Neural progenitor cell (in vitro differentiated cells): ENCODE data around the gene PLA2G6. TPM values are rescaled to one million over a fixed set of nuclear protein-coding genes. Genes with fewer than 3 reads are reported as not detected.
A peak's percentile ranks its signal among the peaks of the same experiment; 100 is the strongest.
"Not testable (repeated sequence)": the region's sequence is repeated elsewhere in the genome, so short reads cannot be mapped to it uniquely, and the experiment has no call there.

Experiments used
- DNase-seq: peaks from one replicate; pipeline ENCODE4 v3.0.0-alpha.2; 2016; ENCODE audit warnings: low spot score
- H2AFZ ChIP-seq: fragments of 200-600 bp; sonication (generic); replicated peaks from 2 replicates; pipeline ENCODE4 v1.6.1; 2016; ENCODE audit warnings: antibody characterized with exemption
- H3F3A ChIP-seq: fragments of 200-600 bp; sonication (generic); 2 replicates; pipeline ENCODE4 v1.6.1; 2016; ENCODE audit warnings: antibody characterized with exemption, low read depth
- H3K27ac ChIP-seq: fragments of 200-600 bp; sonication (generic); 2 replicates; pipeline ENCODE4 v1.5.1; 2016; ENCODE audit warnings: mild to moderate bottlenecking
- H3K27me3 ChIP-seq: fragments of 200-600 bp; sonication (generic); 2 replicates; pipeline ENCODE4 v1.6.1; 2016; ENCODE audit warnings: mild to moderate bottlenecking, moderate library complexity
- H3K36me3 ChIP-seq: fragments of 200-600 bp; sonication (generic); 2 replicates; pipeline ENCODE4 v1.5.1; 2016
- H3K4me1 ChIP-seq: fragments of 200-600 bp; sonication (generic); 2 replicates; pipeline ENCODE4 v1.6.1; 2016; ENCODE audit warnings: mixed run types
- H3K4me2 ChIP-seq: fragments of 200-600 bp; sonication (generic); 2 replicates; pipeline ENCODE4 v1.6.1; 2016
- H3K4me3 ChIP-seq: fragments of 200-600 bp; sonication (generic); 2 replicates; pipeline ENCODE4 v1.5.1; 2016
- H3K79me2 ChIP-seq: fragments of 200-600 bp; sonication (generic); 2 replicates; pipeline ENCODE4 v1.6.1; 2016; ENCODE audit warnings: low read depth
- H3K9ac ChIP-seq: fragments of 200-600 bp; sonication (generic); 2 replicates; pipeline ENCODE4 v1.6.1; 2016
- H3K9me3 ChIP-seq: fragments of 200-600 bp; sonication (generic); 2 replicates; pipeline ENCODE4 v1.5.1; 2016; ENCODE audit warnings: low read depth
- H4K20me1 ChIP-seq: fragments of 200-600 bp; sonication (generic); 2 replicates; pipeline ENCODE4 v1.6.1; 2016; ENCODE audit warnings: low read depth
- H3K27ac Mint-ChIP-seq: 3 replicates; pipeline ENCODE4 v1.8.0; 2021; ENCODE audit warnings: mixed read lengths
- H3K27me3 Mint-ChIP-seq: 2 replicates; pipeline ENCODE4 v1.8.0; 2022; ENCODE audit warnings: low read depth, mild to moderate bottlenecking, inconsistent platforms, moderate library complexity, mixed read lengths; ENCODE audit not compliant: insufficient read depth
- H3K36me3 Mint-ChIP-seq: 3 replicates; pipeline ENCODE4 v1.8.0; 2021; ENCODE audit warnings: mixed read lengths
- H3K4me1 Mint-ChIP-seq: 3 replicates; pipeline ENCODE4 v1.8.0; 2021; ENCODE audit warnings: mixed read lengths
- H3K4me3 Mint-ChIP-seq: 3 replicates; pipeline ENCODE4 v1.8.0; 2021; ENCODE audit warnings: mild to moderate bottlenecking, moderate library complexity, mixed read lengths
- H3K9me3 Mint-ChIP-seq: 3 replicates; pipeline ENCODE4 v1.8.0; 2020; ENCODE audit warnings: mixed read lengths
- EZH2 ChIP-seq: fragments of 200-600 bp; sonication (generic); IDR thresholded peaks from 2 replicates; pipeline ENCODE4 v1.6.1; 2017; ENCODE audit warnings: antibody characterized with exemption, mild to moderate bottlenecking, moderate library complexity
- EZH2phosphoT487 ChIP-seq: fragments of 200-600 bp; sonication (generic); IDR thresholded peaks from 2 replicates; pipeline ENCODE4 v1.6.1; 2017; ENCODE audit warnings: antibody characterized with exemption
- total RNA-seq: library from RNA; depleted of rRNA; stranded (reverse); fragments of >200 nt; gene quantifications from 2 replicates; pipeline ENCODE4 v1.2.3, GENCODE V29; 2015; ENCODE audit warnings: low replicate concordance
- TF ChIP-seq, protein P1 (sequence below): fragments of 200-600 bp; sonication (generic); IDR thresholded peaks from 2 replicates; pipeline ENCODE4 v1.5.1; 2017; ENCODE audit warnings: antibody characterized with exemption, mild to moderate bottlenecking

The PLA2G6 gene
- total RNA-seq, 1 donor from 2014 or later: 20.1 TPM

DNA sequence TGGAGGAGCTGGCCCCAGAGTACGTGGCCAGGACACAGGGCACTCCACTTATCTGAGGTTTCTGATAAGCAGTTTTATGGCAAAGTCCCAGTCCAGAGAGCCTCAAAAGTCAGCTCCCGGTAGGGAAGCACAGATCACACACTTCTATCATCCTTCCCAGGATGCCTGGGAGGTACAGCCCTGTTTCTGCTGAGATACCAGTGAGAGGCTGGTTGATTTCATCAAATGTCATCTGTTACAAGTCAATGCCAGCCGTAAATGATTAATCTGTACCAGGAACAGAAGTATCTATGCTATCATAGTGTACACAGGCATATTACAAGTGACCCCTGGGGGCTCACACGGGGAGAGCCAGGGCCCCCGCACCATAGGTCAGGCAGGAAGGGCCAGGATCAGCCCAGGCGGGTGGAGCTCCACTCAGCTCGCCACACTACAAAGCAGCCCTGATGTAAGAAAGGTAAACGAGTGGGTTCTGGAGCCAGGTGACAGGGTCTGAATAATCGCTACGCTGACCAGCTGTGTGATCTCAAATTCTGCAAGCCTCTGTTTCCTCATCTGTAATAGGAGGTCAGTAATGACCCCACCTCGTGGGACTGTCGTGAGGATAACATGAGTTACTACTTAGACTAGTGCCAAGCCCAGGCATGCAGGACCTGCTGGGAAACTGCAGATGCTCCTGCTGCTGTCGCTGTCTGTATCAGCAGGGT lies 17.6 kb downstream of the PLA2G6 start:
- Mint-ChIP-seq H3K9me3 (no peaks in the 10 kb centered on the region), H3K27ac (peak overlapping the region; percentile 80), H3K4me3 (no peak overlapping the region), H3K36me3 (peaks cover 15% of the 10 kb centered on the region), H3K27me3 (peaks cover 4% of the 10 kb centered on the region), H3K4me1 (peaks cover 23% of the 10 kb centered on the region)
- H3F3A ChIP-seq: no peaks in the 10 kb centered on the region
- no peaks in the 10 kb centered on the region for H3K36me3 ChIP-seq
- H2AFZ ChIP-seq: no peak overlapping the region
- H3K4me3 ChIP-seq: no peak overlapping the region
- no peaks in the 10 kb centered on the region for H3K79me2 ChIP-seq
- no peaks in the 10 kb centered on the region for H4K20me1 ChIP-seq
- H3K9me3 ChIP-seq: no peaks in the 10 kb centered on the region
- H3K4me2 ChIP-seq: no peak overlapping the region
- no peak overlapping the region for H3K9ac ChIP-seq
- no peaks in the 10 kb centered on the region for H3K27me3 ChIP-seq
- no peak overlapping the region for H3K27ac ChIP-seq
- DNase-seq: no peak
- no peaks in the 10 kb centered on the region for H3K4me1 ChIP-seq
- TF ChIP-seq EZH2: no peak
- TF ChIP-seq, protein P1, sequence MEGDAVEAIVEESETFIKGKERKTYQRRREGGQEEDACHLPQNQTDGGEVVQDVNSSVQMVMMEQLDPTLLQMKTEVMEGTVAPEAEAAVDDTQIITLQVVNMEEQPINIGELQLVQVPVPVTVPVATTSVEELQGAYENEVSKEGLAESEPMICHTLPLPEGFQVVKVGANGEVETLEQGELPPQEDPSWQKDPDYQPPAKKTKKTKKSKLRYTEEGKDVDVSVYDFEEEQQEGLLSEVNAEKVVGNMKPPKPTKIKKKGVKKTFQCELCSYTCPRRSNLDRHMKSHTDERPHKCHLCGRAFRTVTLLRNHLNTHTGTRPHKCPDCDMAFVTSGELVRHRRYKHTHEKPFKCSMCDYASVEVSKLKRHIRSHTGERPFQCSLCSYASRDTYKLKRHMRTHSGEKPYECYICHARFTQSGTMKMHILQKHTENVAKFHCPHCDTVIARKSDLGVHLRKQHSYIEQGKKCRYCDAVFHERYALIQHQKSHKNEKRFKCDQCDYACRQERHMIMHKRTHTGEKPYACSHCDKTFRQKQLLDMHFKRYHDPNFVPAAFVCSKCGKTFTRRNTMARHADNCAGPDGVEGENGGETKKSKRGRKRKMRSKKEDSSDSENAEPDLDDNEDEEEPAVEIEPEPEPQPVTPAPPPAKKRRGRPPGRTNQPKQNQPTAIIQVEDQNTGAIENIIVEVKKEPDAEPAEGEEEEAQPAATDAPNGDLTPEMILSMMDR: no peak
- TF ChIP-seq EZH2phosphoT487: no peak

DNA sequence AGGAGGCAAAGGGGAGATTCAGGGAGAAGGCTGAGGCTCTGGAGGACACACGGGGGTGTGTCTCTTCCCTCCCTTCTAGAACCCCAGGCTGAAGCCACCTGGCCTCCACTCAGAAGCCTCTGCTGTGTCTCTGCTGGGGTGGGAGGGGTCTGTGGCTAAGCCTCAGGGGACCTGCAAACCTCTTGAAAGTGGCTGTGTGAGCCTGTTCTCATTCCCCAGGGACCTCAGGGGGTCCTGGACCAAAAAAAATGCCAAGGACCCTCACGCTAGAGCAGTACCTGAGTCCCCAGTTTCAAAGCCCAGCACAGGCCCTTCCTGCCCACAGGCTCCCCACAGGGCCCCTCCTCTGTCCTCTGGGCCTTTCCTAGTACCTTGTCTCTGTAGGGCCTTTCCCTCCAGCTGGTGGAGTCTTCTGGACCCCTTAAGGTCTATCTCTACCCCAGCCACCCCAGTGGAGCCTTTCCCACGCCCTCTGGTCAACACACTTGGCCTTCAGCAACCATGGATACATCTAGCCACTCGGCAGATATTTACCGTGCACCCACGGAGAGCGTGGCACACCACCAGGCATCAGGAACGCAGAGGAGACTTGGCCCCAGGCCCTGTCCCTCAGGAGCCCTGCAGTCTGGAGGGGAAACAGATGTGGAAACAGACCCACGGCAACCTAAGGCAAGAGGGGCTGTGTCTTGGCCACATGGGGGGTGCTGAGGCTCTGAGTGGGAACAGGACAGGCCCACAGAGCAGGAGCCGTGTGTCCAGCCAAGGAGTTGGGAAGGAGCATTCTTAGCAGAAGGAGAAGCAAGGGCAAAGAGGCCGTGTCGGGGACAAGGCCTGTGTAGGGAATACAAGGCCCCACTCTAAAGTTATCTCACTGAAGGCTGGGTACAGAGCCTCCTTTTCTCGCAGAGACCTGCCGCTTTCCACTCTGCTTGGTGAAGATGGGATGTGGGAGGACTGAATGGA lies 18.5 kb downstream of the PLA2G6 start:
- Mint-ChIP-seq H3K9me3 (no peaks in the 10 kb centered on the region), H3K27me3 (peaks cover 2% of the 10 kb centered on the region), H3K4me3 (no peak overlapping the region), H3K36me3 (peaks cover 15% of the 10 kb centered on the region), H3K4me1 (peaks cover 21% of the 10 kb centered on the region), H3K27ac (peak overlapping the region; percentile 81)
- no peak for DNase-seq
- H2AFZ ChIP-seq: no peak overlapping the region
- TF ChIP-seq EZH2phosphoT487 (no peak), EZH2 (no peak)
- TF ChIP-seq, protein P1: no peak
- H3K4me2 ChIP-seq: no peak overlapping the region
- no peaks in the 10 kb centered on the region for H4K20me1 ChIP-seq
- no peaks in the 10 kb centered on the region for H3K9me3 ChIP-seq
- H3K36me3 ChIP-seq: no peaks in the 10 kb centered on the region
- H3F3A ChIP-seq: no peaks in the 10 kb centered on the region
- H3K27me3 ChIP-seq: no peaks in the 10 kb centered on the region
- H3K27ac ChIP-seq: no peak overlapping the region
- H3K4me3 ChIP-seq: no peak overlapping the region
- no peaks in the 10 kb centered on the region for H3K79me2 ChIP-seq
- no peak overlapping the region for H3K9ac ChIP-seq
- H3K4me1 ChIP-seq: no peaks in the 10 kb centered on the region

DNA sequence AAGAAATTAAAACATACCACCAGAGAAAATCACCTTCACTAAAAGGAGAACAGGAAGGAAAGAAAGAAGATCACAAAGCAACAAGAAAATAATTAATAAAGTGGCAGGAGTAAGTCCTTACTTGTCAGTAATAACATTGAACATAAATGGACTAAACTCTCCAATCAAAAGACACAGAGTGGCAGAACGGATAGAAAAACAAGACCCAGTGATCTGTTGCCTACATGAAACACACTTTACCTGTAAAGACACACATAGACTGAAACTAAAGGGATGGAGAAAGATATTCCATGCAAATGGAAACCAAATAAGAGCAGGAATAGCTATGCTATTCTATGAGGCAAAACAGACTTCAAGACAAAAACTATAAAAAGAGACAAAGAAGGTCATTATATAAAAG lies 25.9 kb downstream of the PLA2G6 start:
- no peak overlapping the region for H3K4me3 Mint-ChIP-seq
- DNase-seq: no peak
- no peaks in the 10 kb centered on the region for H3K27me3 Mint-ChIP-seq
- H3K9me3 Mint-ChIP-seq: no peaks in the 10 kb centered on the region
- H3K4me1 Mint-ChIP-seq: peaks cover 4% of the 10 kb centered on the region
- Histone ChIP-seq H3F3A (peaks cover 24% of the 10 kb centered on the region), H3K79me2 (no peaks in the 10 kb centered on the region), H4K20me1 (peaks cover 5% of the 10 kb centered on the region), H3K27me3 (no peaks in the 10 kb centered on the region), H3K4me2 (no peak overlapping the region), H2AFZ (no peak overlapping the region), H3K4me1 (peaks cover 23% of the 10 kb centered on the region), H3K27ac (no peak overlapping the region), H3K36me3 (no peaks in the 10 kb centered on the region), H3K9me3 (no peaks in the 10 kb centered on the region), H3K9ac (no peak overlapping the region), H3K4me3 (no peak overlapping the region)
- TF ChIP-seq, protein P1: no peak
- no peak for TF ChIP-seq EZH2
- TF ChIP-seq EZH2phosphoT487: no peak
- H3K36me3 Mint-ChIP-seq: no peaks in the 10 kb centered on the region
- H3K27ac Mint-ChIP-seq: no peak overlapping the region

DNA sequence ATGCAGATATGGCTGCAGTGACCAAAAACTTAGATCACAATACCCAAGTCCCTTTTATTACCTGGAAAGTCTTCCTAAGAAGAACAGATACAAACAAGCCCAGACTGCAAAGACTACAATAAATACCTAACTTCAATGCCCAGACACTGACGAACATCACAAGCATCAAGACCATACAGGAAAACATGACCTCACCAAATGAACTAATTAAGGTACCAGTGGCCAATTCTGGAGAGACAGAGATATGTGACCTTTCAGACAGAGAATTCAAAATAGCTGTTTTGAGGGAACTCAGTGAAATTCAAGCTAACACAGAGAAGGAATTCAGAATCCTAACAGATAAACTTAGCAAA lies 27.1 kb downstream of the PLA2G6 start:
- H3K27ac Mint-ChIP-seq, H3K4me3 Mint-ChIP-seq, H3K36me3 Mint-ChIP-seq, H3K79me2 ChIP-seq, H3K27me3 ChIP-seq, H4K20me1 ChIP-seq, H2AFZ ChIP-seq, H3K27me3 Mint-ChIP-seq, H3K4me3 ChIP-seq, H3K9me3 ChIP-seq, DNase-seq, H3K9me3 Mint-ChIP-seq, H3K9ac ChIP-seq, H3K4me1 Mint-ChIP-seq, H3K4me2 ChIP-seq, H3K36me3 ChIP-seq: not testable (repeated sequence)
- Histone ChIP-seq H3K4me1 (peaks cover 30% of the 10 kb centered on the region), H3K27ac (peak overlapping the region; percentile 29), H3F3A (peaks cover 31% of the 10 kb centered on the region)
